ENCODE measurements around the gene STAT2.
"Not testable (repeated sequence)": the region's sequence is repeated elsewhere in the genome, so short reads cannot be mapped to it uniquely, and the experiment has no call there.

GRCh38 chr12:56399466-56399865 lies 39.6 kb upstream of the STAT2 start:
- TF ChIP-seq EZH2 (conservative IDR thresholded peaks at IDR 0.05; ENCODE audit: low read depth, low read length); TBX2 (CRISPR knock-in tag; IDR thresholded peaks at IDR 0.05; ENCODE audit: borderline replicate concordance); ZBTB33 (CRISPR knock-in tag; IDR thresholded peaks at IDR 0.05); CTCF (CRISPR knock-in tag; IDR thresholded peaks at IDR 0.05); ZNF609 (CRISPR knock-in tag; IDR thresholded peaks at IDR 0.05; ENCODE audit: borderline replicate concordance); POLR2A (IDR thresholded peaks at IDR 0.05; ENCODE audit: insufficient read depth in 1 of 2, low read depth in 2 of 2, low read length in 2 of 2); TRIM24 (CRISPR knock-in tag; IDR thresholded peaks at IDR 0.05); ADNP (CRISPR knock-in tag; IDR thresholded peaks at IDR 0.05): not testable (repeated sequence)
